Left hindlimb (tissue), 1 donor: ENCODE data around the gene CER1.

Experiments used
- DNase-seq: peaks from one replicate; pipeline ENCODE4 v3.0.0-alpha.2; 2018

CER1 gene

DNA sequence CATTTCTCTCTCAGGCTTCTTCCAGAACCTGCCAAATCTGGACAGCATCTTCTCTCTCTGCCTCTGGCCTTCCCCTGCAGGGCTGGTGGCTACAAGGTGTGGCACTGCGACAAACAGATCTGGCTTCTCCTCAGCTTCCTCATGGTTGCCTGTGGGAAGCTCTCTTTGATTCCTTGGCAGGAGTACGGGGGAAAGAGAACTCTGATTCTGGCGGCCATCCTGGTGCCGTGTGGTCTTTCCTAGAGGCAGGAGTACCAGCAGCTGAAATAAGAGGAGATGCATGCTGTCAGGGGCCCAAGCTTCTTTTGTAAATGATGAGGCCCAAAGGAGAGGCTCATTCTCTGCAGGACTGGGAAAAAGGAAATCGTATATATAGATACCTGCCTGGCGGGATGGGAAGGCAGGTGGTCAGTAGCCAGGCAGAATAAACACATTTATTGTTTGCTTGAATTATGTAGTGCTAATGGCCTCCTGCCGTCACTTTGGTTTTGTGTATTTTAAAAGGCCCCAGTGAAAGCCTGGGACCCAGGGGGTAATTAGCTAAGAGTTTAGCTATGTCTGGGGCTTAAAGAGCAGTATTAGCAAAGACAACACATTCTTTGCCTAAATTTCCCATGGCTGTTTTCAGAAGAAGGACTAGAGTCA is at the start of gene CER1:
TSS of gene CER1 (minus strand) at position 343 of the 645 bp plus-strand sequence. CDS start at position 282, 61 bp downstream.
- DNase-seq = no peak

- no peak for DNase-seq
Observed at GRCh38 chr9:14770592-14770991, 48.1 kb upstream of the CER1 start.

- DNase-seq = no peak
Observed at GRCh38 chr9:14769230-14769571, 46.7 kb upstream of the CER1 start.

GRCh38 chr9:14768405-14769229 is 46.1 kb upstream of the CER1 start:
- no peak for DNase-seq

DNA sequence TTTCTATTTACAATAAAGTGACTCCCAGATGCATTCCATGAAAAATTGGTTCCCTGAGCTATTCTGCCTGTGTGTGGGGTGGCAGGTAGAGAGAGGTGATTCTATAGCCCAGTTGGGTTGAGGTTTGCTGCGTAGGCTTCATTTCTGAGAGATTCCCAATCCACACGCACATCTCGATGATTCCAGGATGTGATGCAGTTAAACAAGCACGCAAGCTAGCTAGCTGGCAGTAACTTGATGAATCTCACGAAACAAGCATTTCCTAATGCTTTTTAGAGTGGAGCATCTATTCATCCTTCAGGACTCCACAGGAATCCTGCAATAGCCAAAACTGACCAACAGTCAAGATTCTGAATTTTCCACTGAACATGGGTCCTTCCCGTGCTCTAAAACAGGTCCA is 43.8 kb upstream of the CER1 start:
- no peak for DNase-seq

- no peak for DNase-seq
Observed at GRCh38 chr9:14761584-14761983, 39.1 kb upstream of the CER1 start.

DNA sequence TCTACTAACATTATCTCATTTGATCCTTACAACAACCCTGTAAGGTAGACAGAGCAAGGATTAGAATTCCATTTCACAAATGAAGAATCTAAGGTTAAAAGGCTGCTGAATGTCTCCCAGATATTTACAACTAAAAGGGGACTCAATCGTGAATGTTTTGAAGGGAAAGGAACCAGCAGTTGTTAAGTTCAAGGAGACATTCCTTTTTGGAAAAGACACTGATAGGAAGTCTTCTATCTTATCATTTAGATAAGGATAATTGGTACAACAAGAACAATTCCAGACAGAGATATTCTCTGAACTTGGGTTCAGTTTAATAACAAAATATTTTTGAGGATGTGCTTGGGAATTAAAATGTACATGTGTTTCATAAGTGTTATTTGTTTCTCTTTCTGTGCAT is 37.5 kb upstream of the CER1 start:
- no peak for DNase-seq

GRCh38 chr9:14756291-14756690 is 33.8 kb upstream of the CER1 start:
- DNase-seq = no peak

DNA sequence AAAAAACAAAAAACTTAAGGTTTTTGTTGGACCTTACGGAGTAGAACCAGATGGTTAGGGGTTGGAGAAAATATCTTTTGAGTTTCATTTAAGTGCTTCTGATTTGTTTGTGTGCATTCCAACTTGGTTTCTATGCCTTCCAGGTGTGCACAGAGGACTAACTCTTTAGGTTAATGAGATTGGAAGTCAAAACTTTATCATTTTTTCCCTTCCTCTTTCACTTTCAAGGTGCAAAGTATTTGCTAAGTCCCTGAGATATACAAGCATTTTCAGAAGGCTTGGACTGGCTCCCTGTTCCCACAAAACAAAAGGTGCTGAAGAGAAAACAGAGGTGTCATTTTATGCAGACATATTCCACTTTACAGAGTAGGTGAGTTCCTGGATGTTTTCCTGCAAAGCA is 30.3 kb upstream of the CER1 start:
- DNase-seq = no peak

- no peak for DNase-seq
Observed at GRCh38 chr9:14752271-14752670, 29.7 kb upstream of the CER1 start.

DNA sequence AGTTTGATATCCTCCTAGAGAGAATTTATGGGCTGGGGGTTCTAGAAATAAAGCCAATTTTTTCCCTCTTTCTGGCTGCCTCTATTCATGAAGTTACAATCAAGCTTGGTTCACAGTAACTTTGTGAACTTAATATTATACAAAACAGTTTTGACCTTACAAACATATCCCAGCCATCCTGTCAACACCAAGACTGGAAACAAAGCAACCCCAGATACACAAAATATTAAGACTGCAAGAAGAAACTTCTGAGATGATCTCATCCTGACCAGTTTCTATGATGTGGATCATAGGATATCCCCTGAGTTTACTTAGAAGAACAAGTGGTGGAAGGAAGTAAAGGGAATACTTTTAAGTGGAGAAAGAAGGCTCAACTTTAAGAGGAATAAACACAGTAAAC is 28.3 kb upstream of the CER1 start:
- no peak for DNase-seq

DNA sequence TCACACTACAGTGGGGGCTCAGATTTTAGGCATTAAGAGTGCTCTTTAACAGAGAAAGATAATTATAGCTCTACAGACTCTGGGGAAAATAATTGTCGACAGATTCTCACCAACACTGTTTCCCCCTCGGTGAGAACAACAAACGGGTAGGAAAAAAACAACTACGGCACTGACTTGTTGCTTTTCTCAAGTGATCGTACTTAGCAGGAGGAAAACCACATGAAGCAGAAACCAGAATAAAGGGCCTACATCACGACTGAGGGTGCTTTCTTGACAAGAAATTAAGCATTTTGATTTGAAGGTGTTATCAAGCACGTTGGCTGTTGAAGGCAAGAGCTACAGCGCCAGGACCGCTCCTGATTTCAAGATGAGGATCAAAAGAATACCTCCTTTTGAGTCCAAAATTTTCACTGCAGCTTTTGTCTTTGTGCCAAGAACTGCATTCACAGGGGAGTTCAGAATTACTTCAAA is 27.2 kb upstream of the CER1 start:
- no peak for DNase-seq

DNA sequence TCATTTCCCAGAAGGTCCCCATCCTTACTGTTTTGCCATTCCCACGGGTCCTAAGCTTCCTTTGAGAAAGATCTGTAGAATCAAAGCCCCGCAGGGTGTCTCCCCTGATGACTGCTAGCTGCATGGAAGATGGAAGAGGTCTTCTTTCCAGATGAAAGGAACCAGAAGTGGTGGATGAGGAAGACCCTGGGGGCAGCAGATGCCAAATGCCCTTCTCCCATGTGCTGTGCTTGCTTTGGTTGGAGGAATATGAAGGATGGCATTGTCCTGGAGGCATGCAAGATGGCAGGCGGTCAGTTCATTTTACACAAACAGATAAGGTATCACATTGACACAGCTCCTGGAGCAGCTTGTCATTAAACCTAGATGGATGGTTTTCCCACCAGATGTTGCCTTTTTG is 25.8 kb upstream of the CER1 start:
- DNase-seq = no peak

DNA sequence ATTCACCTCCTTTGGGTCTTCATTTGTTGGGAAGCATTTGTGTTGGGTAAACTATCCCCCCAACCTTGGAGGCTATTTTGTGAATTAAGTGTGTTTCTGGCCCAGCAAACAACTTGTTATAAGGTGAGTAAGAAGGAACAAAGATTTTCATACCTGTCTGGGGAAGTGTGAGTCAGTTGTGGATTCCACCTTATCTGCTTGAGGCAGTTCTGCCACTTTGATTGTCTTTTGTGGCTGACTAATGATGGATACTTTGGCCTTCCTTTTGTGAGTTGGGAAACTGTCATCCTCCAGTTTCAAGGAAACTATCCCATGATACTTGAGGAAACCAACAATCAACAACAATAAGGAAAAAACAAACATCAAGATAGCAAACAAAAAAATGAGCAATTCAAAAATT is 24.6 kb upstream of the CER1 start:
- no peak for DNase-seq

DNA sequence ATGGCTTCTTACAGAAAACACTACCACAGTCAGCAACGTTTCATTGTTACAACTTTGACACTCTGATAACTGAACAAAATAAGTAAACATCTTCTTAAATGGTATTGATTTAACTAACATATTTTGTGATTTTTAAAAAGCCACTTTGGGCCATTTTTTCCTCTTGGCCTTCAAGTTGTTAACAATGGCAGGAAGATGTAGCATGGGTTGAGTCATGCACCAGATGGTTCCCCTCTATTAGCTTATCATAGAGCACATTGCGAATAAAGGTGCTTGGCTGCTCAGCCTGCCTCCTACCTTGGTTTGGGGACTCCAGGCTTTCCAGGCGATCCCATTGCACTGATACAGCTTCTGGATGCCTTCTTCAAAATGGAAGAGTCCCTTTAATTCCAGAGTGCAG is 24.1 kb upstream of the CER1 start:
- no peak for DNase-seq

DNA sequence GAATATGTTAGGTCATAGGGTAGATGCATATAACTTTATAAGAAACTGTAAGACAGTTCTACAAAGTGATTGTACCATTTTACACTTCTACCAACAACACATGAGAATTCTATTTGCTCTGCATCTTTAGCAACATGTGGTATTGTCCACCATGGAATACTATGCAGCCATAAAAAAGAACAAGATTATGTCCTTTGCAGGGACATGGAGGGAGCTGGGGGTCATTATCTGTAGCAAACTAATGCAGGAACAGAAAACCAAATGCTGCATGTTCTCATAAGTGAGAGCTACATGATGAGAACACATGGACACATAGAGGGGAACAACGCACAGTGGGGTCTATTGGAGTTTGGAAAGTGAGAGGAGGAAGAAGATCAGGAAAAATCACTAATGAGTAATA is 22.2 kb upstream of the CER1 start:
- DNase-seq = no peak

GRCh38 chr9:14741369-14741768 is 18.8 kb upstream of the CER1 start:
- DNase-seq = no peak

- no peak for DNase-seq
Observed at GRCh38 chr9:14733133-14733532, 10.6 kb upstream of the CER1 start.

DNA sequence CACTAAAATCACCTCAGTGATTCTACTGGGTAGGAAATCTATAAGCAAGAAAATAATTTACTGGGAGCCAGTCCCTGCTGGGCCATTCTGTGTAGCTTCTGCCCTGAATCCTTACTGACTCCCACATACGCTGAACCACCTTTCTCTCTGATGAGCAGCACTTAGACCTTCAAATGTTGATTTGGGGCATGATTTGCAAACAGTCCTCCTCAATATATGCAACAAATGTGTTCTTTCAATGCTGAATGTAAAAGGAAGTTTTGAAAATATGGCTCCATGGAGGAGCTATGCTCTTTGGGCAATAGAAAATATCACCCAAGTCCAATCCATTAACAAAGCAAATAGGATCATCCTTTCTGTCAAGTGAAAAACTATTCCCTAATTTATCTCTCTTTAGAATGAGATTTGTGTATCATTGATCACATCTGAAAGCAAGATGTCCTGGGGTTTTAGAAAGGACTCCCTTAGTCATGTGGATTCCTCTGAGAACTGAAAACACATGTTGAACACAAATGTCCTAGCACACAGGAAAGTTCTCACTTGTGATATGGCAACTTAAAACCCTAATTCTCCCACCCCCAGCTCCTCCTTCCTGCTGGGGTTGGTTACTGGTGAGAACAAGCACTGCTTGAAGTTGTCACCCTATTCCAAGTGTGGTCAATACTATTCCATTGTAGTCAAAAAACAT is 8.9 kb upstream of the CER1 start:
- DNase-seq = no peak

GRCh38 chr9:14730461-14730898 is 7.9 kb upstream of the CER1 start:
- peak; percentile 78 for DNase-seq

DNA sequence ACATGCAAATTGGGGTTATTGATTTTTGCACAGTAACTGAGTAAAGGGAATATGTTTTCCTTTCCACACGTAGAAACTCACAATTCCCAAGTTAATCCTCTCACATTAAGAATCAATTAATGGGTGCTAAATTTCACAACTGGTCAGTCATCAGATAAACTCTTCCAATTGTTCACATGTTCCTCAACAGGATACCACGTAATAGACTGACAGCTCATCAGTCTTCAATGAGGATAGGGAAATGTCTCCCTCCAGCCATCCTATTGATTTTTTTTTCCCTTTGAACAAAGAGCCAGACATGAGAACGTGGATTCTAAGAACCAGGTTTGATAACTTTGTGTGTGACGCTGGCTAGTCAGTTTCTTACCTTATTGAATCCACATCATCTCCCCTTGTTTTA is 768 bp upstream of the CER1 start:
- no peak for DNase-seq

- no peak for DNase-seq
Observed at GRCh38 chr9:14719231-14719923, 3.2 kb downstream of the CER1 start.

- DNase-seq = no peak
Observed at GRCh38 chr9:14715102-14715501, 7.4 kb downstream of the CER1 start.
